GM18526 (cell line): ENCODE measurements around the gene HVCN1.

Experiments
- POLR2A ChIP-seq: IDR thresholded peaks from 3 replicates; pipeline ENCODE4 v1.6.1; 2011; ENCODE audit not compliant: insufficient read length; ENCODE audit errors: extremely low read depth

Gene HVCN1

DNA sequence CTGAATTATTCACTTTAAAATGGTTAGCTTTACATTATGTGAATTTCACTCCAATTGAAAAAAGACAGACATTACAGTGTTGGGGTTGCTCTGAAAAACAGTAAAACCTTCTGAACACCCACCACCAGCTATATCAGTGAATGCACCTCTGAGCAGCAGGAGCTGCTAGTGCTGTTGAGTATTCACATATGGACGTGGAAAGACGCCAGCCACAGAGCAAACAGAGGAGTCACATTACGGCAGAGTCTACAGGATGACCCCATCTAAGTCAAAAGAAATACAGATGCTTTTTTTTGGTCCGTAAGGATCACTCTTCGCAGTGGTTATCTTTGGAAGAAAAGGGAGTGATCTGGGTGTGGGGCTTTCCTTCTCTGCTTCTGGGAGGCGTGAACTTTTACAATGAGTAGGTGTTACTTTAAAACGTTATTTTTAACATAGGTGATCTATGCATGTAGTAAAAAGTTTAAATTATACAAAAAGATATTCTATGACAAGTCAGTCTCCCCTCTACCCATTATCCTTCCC lies 4.5 kb downstream of the HVCN1 start:
- TF ChIP-seq POLR2A: no peak

DNA sequence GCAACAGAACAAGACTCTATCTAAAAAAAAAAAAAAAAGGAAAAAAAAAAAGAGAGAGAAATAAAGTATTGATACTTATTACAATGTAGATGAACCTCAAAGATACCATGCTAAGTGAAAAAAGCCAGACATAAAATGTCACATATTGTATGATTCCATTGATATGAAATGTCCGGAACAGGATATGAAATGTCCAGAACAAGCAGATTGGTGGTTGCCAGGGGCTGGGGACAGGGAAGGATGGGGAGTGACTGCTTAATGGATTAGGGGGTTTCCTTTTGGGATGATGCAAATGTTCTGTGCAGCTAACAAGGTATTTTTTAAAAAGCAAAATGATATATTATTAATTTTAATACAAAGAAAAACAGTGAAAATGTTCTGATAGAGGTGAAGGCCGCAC lies 5.0 kb downstream of the HVCN1 start:
- no peak for TF ChIP-seq POLR2A

DNA sequence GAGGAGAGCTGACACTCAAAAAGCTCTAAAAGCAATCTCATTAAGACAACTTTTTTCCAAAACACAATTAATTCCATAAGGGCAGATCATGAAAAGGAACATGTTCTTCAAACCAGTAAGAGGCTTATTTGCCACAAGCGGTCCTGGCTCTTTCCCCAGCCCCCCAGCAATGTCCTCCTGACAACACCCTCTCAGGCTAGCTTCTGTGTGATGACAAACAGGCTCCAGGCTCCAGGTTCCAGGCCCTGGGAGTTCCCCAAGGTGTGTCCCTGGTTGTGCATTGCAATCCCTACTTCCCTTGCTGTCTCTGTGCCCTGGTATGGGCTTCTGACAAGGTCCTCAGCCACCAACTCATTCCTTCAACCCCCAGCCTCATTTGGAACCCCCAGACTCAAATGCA lies 8.9 kb downstream of the HVCN1 start:
- TF ChIP-seq POLR2A: no peak

DNA sequence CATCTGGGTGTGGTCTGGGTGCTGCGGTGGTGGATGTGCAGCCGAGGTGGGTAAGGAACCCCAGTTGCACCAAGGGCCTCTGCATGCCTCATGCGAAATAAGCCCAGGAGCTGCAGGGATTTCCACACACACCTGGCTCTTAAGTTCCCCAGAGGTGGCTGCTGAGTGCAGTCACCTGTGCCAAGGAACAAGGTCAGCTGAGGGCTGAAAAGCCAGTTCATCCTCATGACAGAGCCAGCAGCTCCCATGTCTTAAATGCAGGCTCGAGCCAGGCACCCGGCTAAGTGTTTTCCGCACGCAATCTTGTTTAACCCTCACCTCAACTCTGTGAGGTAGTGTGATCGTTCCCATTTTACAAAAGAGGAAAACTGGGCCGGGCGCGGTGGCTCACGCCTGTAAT lies 9.7 kb downstream of the HVCN1 start:
- no peak for TF ChIP-seq POLR2A

DNA sequence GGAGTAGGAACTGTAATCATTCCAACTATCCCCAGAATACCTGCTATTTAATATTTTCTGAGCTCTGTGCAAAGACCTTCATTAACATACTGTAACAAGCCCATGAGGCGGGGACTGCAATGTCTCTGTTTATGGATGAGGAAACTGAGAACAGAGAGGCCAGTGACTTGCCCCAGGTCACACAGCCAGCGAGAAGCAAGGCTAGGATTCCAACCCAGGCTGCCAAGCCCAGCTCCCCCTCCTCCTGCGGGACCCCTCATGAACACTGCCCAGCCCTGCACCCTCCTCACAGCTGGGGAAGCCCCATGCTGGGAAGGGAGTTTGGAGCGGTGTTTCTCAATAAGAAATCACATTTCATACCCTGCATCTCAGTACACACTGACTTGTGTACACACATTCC lies 10.9 kb downstream of the HVCN1 start:
- no peak for TF ChIP-seq POLR2A

DNA sequence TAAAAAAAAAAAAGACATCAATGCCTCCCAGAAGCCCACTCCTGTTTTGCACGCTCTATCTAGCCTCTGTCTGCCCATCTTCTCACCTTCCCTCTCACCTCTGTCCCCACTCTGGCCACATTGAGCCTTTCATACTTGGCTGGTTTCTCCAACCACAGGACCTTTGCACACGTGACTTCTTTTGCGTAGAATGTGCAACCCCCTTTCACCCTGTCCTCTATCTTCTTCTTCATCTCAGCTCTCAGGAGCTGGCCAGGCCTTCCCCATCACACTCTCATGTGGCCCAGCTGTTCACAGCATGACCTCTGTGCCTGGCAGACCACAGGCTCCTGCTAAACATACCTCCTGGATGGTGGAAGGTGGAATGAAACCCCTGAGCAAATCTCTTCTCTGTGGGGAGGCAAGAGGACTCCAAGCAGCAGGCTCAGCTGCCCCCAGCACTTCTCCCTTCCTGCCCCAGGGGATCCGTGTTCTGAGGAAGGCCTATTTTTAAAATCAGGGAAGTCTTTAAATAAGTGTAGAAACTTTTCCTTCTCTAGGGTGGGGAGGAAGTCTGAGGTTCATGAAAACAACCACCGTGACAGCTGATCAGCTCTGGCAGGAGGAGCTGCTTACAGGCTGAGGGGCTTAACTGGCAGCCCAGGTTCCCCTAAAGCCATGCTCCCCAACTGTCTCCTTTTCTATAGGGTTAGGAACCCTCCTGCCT lies 11.6 kb downstream of the HVCN1 start:
- TF ChIP-seq POLR2A: no peak

DNA sequence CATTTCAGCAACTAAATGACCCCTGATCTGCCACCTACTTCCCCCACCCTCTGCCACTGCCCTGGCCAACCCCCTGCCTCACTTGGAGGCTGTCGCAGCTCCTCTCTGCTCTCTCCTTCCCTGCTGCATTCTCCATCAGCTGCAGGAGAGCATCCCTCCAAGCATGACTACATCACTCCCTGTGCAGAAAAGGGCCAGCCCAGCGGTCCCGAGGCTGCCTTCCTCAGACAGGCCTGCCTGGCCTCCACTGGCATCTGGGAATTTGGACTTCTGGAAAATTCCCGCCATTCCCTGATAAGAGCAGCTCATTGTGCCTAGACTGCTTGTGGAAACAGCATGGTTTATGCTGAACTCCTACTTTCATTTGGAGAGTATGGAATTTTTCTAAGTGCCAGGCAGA lies 12.7 kb downstream of the HVCN1 start:
- no peak for TF ChIP-seq POLR2A

DNA sequence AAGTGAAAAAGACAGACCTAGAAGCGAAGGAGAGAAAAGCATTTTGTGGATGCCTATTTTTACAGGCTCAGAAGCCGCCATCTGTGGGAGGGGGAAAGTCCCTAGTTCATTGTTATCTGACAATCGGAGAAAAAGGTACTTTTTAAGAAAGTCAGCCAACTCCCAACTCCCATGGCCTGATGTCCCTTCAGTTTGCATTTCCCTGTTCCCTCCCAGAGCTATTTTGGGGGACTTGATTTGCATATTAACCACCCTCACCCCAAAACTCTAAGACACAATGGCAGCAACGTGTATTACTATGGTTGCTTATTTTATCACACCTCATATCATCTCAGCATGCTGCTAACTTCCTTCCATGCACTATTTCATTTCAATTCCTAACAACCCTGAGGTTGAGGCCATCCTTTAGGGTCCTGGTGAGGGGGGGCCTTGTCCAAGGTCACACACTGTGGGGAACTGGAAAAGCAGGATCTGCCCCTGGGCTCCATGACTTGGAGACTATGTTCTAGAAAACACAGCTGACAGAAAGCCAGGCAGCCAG lies 18.7 kb downstream of the HVCN1 start:
- no peak for TF ChIP-seq POLR2A

DNA sequence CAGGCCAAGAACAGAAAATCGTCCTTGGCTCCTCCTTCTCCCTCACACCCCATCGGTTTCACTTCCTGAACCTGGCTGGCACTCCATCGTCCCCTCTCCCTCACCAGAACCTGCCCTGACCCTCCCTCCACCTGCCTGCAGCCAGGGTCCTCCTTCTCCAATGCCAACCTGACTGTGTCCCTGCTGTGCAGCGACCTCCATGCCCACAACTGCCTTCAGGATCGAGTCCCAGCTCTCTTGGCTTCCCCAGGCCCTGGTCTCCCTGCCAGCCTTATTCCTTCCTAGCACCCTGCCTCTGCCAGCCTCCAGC lies 19.8 kb downstream of the HVCN1 start:
- no peak for TF ChIP-seq POLR2A

DNA sequence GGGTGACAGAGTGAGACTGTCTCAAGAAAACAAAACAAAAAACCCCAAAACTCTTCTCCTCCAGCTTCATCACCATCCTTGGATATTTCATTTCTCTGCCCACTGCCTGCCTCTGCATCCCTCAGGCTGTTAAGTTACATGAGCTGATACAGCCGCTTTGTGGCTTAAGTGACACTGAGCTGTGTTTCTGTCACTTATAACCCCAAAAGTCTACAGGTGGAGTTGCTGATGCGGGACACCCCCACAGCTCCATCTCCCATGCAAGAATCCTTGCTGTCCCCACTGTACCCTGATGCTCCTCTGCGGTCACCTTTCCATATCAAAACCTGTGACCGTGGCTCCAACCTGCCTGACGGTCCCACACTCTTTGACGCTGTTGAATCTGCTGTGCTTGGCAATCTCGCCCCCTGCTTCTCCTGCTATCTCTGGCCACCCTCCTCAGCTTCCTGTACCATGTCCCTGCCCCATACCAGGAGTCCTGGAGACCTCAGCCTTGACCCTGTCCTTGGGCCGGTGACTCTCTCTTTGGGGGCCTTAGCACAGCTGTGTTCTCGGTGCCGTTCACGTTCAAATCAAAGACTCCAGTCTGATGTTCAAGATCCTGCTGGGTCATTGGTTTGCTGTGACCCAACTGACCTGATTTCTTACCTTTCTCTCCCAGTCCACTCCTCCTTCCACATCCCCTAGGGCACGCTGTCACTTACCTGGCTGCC lies 20.3 kb downstream of the HVCN1 start:
- TF ChIP-seq POLR2A: peak; percentile 58

DNA sequence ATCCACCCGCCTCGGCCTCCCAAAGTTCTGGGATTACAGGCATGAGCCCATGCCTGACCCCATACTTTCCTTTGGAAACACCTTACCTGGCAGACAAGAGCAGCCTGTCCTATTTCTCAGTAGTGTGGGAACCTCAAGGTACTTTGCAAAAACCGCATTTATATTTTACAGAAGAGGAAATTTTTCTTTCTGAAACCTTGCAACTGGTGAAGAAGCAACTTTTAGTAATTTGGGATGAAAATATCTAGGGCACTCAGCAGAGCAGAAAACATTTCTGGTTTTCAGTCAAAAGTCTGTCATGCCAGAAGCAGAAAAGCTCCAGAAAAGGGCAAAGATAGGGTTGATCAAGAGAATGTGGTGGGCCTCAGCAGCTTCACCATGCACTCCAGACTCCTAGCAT lies 21.2 kb downstream of the HVCN1 start:
- no peak for TF ChIP-seq POLR2A

DNA sequence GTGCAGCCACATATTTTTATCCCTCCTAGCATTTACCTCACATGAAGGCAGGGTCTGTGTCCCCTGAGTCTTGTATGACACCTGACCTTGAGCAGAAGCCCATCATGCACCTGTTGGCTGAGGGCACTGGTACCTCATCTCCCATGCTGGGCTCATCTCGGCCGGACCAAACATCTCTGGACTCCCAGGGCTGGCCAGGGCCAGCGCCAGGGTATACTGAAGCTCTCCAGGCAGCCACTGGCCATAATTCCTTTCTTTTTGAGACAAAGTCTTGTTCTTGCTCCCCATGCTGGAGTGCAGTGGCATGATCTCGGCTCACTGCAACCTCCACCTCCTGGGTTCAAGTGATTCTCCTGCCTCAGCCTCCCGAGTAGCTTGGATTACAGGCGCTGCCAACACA lies 22.0 kb downstream of the HVCN1 start:
- no peak for TF ChIP-seq POLR2A

DNA sequence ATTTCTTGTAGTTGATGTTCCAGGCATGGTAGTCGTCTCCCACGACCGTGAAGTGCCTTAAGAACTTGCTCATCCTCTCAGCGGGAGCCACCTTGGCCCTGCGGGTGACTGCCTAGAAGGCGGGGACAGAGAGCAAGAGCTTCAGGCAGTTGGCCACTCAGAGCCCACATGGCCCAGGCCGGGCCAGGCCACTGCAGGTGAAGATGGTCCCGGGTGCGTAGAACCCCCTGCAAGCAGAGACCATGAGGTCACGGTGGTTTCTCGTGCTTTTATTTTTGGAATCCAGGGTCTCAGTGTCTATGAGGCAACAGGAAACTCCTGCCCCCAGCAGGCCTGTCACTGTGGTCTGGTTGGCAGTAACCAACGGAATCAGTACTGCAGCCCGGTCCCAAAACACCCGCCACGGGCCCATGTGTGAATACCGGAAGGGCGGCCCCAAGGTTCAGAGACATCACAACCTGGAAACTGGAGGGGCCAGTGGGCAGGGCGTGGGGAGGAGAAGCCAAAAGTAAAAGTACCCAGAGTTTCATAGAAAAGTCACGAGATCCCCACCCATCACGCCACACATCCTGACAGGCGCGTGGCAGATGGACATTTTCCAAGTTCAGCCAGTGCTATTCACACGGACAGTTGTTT lies 27.5 kb downstream of the HVCN1 start:
- TF ChIP-seq POLR2A: no peak

DNA sequence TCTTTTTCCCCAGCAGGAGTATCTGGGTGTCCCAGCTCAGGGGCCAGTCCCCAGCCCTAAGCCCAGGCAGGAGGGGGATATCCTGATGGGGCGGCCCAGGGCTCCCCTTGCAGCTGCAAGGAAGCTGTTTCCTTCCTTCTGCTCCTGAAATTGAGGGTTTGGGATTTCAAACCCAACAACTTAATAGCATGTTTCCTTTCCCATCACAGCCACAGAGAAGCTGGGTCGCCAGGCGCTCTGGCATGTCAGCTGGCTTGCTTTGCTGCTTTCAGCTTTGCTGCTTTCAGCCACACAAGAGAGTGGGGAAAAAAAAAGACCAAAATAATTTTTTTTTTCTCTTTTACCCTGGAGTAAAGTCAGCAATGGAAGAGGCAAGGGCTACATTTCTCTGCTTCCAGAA lies 30.0 kb downstream of the HVCN1 start:
- TF ChIP-seq POLR2A: no peak

DNA sequence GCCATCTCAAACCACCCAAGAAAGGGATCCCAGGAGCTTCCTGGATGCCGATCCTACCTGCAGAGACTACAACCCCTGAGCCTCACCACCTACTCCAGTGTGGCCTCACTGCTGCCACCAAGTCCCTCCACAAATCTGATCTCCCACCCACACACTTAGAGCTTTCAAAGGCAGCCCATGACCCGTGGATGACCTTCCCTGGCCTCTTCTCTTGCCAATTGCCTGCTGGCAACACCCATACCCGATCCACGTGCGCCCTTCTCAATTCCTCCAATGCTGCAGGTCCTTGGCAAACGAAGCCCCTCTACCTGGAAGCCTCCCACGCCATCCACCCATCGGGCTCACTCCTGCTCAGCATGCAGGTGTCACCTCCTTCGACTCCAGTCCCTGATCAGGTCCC lies 30.7 kb downstream of the HVCN1 start:
- TF ChIP-seq POLR2A: no peak

DNA sequence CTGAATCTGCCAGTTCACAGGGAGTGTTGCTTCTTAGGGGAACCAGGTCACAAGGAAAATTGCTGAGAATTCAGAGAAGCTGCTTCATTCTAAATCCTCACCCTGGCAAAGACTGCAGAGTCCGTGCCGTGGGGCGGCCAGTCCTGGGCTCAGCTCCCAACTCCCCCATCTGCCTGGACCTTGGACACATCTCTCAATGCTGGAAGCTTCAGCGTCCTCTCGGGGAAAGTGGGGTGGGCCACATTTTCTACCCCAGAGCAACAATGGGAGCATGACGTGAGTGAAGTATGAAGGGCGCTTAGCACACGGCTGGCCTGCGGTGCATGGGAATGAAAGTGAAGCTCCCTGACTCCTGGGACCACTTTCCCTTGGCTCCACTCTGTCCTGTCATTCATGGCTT lies 31.2 kb downstream of the HVCN1 start:
- TF ChIP-seq POLR2A: no peak
